LNCAP (cell line): ENCODE results near the gene SHROOM4.
A peak's percentile ranks its signal among the peaks of the same experiment; 100 is the strongest.

Source experiments
- TF ChIP-seq, protein P1 (sequence below): fragments of 450-650 bp; IDR thresholded peaks from 2 replicates; pipeline ENCODE4 v1.5.1; 2017; ENCODE audit warnings: mild to moderate bottlenecking

The SHROOM4 gene

DNA sequence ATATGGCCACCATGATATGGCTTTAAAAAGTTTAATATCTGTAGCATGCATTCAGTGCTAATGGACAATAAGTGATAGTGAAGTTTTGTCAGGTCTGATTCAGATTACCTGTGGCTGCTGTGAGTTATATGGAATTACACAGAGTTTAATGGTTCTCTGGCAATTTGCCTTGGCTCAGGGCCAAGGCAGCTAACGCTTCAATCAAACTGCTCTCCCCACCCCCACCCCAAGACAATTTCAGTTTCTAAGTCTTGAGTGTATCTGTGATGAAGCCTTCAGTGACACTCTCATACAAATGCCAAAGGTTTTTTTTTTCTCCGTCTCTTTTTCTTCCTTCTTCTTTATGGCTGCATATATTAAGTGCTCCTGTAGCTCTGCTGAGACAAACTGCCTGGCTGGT is 106.6 kb downstream of the SHROOM4 start:
- TF ChIP-seq, protein P1, sequence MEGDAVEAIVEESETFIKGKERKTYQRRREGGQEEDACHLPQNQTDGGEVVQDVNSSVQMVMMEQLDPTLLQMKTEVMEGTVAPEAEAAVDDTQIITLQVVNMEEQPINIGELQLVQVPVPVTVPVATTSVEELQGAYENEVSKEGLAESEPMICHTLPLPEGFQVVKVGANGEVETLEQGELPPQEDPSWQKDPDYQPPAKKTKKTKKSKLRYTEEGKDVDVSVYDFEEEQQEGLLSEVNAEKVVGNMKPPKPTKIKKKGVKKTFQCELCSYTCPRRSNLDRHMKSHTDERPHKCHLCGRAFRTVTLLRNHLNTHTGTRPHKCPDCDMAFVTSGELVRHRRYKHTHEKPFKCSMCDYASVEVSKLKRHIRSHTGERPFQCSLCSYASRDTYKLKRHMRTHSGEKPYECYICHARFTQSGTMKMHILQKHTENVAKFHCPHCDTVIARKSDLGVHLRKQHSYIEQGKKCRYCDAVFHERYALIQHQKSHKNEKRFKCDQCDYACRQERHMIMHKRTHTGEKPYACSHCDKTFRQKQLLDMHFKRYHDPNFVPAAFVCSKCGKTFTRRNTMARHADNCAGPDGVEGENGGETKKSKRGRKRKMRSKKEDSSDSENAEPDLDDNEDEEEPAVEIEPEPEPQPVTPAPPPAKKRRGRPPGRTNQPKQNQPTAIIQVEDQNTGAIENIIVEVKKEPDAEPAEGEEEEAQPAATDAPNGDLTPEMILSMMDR = no peak

DNA sequence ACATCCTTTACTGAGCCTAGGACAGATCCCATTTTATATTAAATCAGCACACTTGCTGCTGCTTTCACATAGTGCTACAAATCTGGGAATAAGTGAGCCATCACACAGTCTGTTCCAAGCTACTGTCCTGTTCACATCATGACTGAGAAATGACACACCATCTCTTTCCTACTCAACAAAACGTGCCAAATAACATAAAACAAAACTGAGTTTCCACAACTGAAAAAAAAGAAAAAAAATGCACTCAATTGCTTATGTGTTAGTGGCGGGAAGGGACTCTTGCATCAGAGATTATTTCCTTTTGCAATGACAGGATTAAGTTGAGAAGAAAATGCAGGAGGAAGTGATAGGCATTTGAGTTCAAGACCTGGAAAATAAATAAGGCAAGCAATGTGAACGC is 109.0 kb downstream of the SHROOM4 start:
- TF ChIP-seq, protein P1 = no peak

DNA sequence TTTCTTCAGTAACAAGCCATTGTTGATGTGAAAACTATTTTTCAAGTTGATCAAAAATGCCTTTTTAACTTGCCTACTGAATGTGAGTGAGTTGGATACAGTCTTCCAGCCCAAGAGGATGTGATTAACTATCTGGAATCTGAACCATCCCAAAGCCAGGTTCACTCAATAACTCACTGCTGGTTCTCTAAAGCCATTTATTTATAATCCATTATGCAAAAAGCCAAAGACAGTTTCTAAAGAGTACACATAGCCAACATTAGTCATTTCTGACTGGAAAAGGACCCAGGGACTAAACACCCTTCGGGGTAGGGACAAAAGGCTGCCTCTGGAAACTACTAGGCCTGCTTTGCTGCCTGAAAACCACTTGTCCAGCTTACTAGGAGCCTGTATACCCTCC is 109.6 kb downstream of the SHROOM4 start:
- TF ChIP-seq, protein P1 = no peak

DNA sequence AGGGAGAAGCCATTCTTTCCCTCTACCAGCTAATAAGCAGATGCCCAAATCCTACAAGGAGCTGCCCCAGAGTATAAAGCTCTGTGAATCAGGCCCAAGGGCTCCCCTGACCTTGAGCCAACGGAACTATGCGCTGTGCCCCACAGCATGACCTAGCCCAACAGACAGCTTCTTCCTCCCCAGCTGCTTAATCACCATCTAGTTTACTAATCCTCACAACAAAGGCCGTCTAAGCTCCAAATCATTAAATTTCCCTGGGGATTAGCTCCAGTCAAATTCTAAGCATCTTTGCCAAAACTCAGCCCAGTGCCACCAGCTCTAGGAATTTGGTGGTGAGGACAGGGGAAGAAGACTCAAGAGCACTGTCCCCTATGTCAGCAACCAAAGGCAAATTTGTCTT is 113.1 kb downstream of the SHROOM4 start:
- TF ChIP-seq, protein P1 = no peak

DNA sequence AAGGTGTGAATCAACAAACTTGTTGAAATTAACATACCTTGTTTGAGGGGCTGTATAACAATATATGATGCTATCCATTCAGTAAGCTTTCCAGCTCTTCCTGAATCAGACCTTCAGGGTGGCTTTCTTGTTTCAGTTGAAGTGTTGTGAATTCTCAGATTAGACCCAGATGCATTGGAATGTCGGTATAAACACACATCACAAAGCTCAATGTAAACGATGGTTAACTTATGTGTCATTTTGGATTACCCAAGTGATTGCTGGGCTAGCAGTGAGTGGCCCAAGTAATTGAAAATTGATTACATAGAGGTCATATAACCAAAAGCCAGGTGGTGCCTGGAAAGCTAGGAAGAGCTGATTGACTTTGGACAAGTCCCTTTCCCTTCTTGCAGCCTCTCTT is 115.0 kb downstream of the SHROOM4 start:
- TF ChIP-seq, protein P1 = no peak

DNA sequence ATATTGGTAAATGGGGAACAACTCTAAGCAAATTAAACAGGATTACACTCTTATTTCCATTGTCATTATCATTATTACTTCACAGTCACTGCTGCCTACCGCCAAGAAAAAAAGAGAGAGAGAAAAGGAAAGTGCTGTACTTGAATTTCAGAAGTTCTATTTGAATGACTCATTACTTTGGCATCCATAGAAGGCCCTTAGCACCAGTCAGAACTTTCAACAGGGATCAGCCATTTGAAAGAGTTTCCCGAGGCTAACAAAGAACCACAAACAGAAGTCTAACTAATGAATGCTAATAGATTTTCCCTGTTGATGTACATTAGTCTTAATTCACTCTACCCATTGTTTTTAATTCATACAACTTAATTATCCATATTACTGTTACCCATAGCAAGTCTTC is 116.3 kb downstream of the SHROOM4 start:
- TF ChIP-seq, protein P1 = no peak

DNA sequence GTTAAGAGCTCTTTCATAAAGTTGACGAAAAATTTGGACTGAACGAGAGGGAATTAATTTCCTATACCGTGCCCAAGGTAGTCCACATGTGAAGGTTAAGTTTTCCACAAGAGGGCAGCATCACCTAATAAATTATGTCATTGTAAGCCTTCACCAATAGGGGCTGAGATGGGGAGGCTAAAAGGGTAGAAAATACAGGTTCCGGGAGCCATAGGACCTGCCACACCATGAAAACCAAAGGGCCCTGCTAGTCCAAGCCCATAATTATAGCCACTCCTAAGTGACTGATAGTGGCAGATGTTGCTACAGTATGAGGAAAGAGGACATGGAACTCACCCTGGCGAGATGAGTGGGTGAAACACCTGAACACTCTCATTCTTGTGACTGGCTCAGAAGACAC is 122.2 kb downstream of the SHROOM4 start:
- TF ChIP-seq, protein P1 = peak; percentile 48; the same call in 1 of the 2 replicates

DNA sequence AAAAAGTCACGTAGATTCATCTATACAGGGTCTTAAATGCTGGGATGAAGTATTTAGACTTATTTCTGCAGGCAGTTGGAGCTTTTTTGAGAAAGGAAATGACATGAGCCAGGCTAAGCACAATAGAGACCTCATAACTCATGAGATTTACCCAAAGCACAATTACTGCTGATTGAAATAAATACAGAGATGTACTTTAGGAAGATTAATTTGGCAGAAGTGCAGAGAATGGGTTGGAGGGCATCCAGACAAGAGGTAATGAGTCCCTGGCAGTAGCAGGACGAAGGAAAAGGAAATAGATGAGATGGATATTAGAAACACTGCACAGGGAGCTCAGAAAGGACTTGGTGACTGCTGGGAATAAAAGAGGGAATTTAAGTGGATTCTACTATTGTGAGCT is 129.1 kb downstream of the SHROOM4 start:
- TF ChIP-seq, protein P1 = no peak
